IPS DF 4.7 (cell line): ENCODE data around the gene CHORDC1.
A peak's percentile ranks its signal among the peaks of the same experiment; 100 is the strongest.
"Not testable (repeated sequence)": the region's sequence is repeated elsewhere in the genome, so short reads cannot be mapped to it uniquely, and the experiment has no call there.

Source experiments
- DNase-seq: peaks from one replicate; pipeline ENCODE4 v3.0.0-alpha.2; 2013; ENCODE audit warnings: low spot score; ENCODE audit errors: extremely low read depth

Gene CHORDC1

GRCh38 chr11:90222459-90223247 lies at the start of gene CHORDC1:
Gene CHORDC1 (minus strand): TSS chr11:90223049. CDS start chr11:90222954, 95 bp downstream.
- peak; percentile 41 for DNase-seq

GRCh38 chr11:90257158-90257525 lies 34.3 kb upstream of the CHORDC1 start:
- DNase-seq = no peak

DNA sequence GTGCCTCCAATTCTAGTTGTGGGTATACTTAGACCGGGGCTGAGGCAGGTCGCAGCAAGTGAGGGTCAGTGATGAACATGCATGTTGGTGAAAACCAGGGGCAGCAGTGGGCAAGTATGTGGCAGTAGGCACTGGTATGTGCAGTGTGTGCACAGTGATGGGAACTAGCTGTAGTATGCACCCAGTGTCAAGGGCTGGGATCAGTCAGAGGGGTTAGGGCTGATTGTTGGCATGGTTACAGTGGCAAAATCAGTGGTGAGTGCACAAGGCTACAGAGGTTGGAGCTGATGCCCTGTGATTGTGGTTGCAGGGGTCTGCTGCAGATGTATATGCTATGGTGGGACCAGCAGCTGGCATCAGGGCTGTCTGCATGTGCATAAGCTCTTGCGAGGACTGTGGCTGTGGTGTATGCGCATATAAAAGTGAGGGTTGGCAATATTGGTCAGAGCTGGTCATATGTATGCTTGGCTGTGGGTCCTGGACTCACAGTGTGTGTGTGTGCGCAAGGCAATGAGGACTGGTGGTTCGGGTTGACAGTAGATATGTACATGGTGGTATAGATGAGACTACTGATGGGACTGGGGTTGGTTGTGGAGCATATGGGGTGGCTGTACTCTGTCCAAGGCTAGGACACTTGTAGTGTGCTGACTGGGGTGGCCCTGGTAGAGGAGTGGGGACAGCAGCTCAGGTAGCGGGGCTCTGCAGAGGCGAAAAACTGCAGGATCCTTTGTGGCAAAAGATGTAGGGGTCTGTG lies 33.7 kb upstream of the CHORDC1 start:
- DNase-seq = no peak

DNA sequence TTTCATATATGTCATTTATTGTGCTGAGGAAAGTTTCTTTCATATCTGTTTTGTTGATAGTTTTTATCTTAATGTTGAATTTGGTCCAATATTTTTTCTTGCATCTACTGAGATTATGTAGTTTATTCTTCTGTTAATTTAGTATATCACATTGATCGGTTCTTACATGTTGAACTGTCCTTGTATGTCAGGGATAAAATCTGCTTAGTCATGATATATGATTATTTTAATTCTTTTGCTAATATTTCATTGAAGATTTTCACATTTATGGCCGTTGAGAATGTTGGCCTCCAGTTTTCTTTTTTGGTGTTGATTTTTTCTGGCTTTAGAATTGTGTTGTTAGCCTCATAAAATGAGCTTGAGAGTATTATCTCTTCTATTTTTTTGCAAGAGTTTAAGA lies 31.2 kb upstream of the CHORDC1 start:
- no peak for DNase-seq

DNA sequence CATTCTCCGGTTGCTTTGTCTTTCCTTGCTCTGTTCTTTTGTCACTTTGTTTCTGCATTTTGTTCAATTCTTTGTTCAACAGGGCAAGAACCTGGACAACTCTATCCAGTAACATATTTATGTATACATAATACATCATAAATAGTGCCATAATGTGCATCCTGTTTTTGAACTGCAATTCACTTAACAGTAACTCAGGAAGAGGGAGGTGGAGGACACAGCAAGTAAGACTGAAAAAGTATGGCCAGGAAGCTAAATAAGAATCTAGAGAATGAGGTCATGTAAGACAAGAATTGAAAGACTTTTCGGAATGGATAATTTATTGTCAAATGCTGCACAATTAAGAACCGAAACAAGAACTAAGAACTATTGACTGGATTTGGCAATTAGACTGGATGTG lies 29.2 kb upstream of the CHORDC1 start:
- DNase-seq = no peak

DNA sequence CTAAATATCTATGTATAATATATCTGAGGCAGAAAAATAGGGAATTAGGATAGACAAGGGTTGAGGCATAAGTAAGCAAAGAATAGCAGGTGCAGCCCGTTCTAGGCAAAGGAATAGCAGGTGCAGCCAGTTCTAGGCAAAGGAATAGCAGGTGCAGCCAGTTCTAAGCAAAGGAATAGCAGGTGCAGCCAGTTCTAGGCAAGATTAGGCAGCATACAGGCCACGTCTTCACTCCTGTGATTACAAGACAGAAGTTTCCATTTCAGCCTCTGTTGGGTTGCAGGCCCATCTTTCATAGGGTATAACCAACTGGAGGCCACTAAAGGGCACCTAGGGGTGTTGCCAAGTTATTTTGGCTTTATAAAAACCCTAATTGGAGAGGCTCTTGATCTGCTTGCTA lies 28.8 kb upstream of the CHORDC1 start:
- DNase-seq = no peak

GRCh38 chr11:90250970-90251369 lies 28.1 kb upstream of the CHORDC1 start:
- DNase-seq = no peak

DNA sequence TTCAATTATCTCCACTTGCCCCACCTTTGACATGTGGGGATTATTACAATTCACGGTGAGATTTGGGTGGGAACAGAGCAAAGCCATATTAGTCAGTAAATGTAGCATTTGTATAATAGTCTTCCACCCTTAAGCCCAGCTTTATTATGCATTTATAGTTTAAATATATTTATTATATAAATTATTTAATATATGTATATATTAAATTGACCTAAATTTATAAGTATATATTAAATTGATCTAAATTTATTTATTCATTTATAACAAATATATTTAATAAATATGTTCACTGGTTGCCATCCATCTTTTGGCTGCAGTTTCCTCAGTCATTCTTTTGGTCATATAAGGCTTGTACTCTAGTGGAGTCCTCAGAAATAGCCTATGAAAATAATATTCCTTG lies 23.6 kb upstream of the CHORDC1 start:
- DNase-seq = no peak

GRCh38 chr11:90243534-90243933 lies 20.7 kb upstream of the CHORDC1 start:
- DNase-seq = no peak

- DNase-seq = no peak
Measured at GRCh38 chr11:90242894-90243416, 20.1 kb upstream of the CHORDC1 start.

DNA sequence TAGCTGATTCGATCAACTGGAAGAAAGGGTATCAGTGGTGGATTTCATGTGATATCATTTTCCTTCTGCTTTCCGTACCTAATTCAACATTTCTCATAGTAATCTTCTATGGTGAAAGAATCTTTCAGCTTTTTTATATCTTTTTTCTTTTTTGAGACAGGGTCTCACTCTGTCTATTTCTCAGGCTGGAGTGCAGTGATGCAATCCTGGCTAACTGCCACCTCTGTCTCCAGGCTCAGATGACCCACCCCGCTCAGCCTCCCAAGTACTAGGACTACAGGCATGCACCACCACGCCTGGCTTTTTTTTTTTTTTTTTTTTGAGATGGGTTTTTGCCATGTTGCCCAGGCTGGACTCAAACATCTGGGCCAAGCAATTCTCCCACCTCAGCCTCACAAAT lies 18.6 kb upstream of the CHORDC1 start:
- DNase-seq = no peak

GRCh38 chr11:90239967-90240636 lies 17.3 kb upstream of the CHORDC1 start:
- DNase-seq = not testable (repeated sequence)

DNA sequence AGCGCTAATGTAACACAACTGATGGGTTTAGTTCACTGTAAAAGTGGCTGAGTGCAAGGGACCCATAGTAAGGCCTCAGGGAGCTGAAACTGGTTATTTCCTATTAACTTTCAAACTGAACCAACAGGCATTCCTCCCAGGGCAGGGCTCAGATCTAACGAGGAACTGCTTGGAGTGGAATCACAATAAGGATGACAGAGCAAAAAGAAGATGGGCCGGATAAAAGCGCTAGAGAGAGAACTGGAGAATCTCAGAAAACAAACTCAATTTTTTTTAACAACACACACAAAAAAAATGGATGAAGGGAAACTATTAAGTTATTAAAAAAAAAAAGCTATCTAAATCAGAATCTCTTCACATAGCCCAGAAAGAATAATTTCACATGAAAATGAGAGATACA lies 14.2 kb upstream of the CHORDC1 start:
- DNase-seq = no peak

GRCh38 chr11:90235526-90235925 lies 12.7 kb upstream of the CHORDC1 start:
- no peak for DNase-seq

DNA sequence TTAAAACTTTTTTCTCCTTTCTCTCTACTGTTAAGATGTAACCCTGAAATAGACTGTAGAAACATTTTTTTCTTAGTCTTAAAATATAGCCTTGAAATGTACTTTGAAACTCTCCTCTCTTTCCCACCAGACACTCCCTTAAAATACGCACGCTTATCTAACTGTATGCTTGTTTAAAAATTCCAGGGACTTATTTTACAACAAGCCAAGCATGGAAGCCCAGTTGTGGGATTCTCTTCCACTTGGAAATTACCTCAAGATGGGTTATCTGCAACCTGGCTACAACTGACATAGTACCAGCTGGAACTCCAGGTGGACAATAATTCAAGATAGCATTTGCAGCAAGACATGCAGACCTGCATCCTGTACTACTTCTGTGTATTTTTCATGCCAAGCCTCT lies 12.1 kb upstream of the CHORDC1 start:
- no peak for DNase-seq

GRCh38 chr11:90229791-90230190 lies 6.9 kb upstream of the CHORDC1 start:
- DNase-seq = no peak

- DNase-seq = no peak
Measured at GRCh38 chr11:90228056-90228455, 5.2 kb upstream of the CHORDC1 start.

- no peak for DNase-seq
Measured at GRCh38 chr11:90223248-90223585, 368 bp upstream of the CHORDC1 start.

GRCh38 chr11:90221803-90222458 lies 918 bp downstream of the CHORDC1 start:
- no peak for DNase-seq

GRCh38 chr11:90220391-90220790 lies 2.5 kb downstream of the CHORDC1 start:
- no peak for DNase-seq

GRCh38 chr11:90219438-90219837 lies 3.4 kb downstream of the CHORDC1 start:
- no peak for DNase-seq

DNA sequence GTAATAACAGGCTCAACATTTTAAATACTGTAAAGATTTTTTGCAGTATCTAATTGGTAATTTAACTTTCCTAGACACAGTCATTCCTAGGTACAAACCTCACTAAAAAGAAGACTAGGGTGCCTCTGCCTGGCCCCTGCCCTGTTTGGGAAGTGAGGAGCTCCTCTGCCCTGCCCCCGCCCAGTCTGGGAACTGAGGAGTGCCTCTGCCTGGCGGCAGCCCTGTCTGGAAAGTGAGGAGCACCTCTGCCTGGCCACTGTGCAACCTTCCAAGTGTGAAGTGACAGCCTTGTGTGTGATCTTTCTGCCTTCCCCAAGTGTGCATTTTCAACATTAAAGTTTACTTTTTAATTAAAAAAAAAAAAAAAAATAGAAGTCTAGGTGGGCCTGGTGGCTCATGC lies 4.2 kb downstream of the CHORDC1 start:
- no peak for DNase-seq
